Adrenal gland (tissue), 12 donors: ENCODE data around the gene MRFAP1L1. TPM values are rescaled to one million over a fixed set of nuclear protein-coding genes. Genes with fewer than 3 reads are reported as not detected.
A peak's percentile ranks its signal among the peaks of the same experiment; 100 is the strongest.

ENCODE experiments used
- DNase-seq, 7 donors: peaks; one replicate each; pipeline ENCODE4 v3.0.0-alpha.2; 2019 to 2020
- H3K27ac ChIP-seq, 5 donors: fragments of 200-600 bp; sonication (generic) in 4 of 5; 1 replicate in 3 of 5; 2 replicates in 2 of 5; pipeline versions ENCODE4 v1.5.1 to v1.8.0; 2016 to 2020; ENCODE audit warnings: mild to moderate bottlenecking in 1 of 5
- H3K27me3 ChIP-seq: fragments of 200-600 bp; 2 replicates; pipeline ENCODE4 v1.8.0; 2021
- H3K36me3 ChIP-seq, 2 donors: fragments of 200-600 bp; replicated peaks in 1 of 2; 1 replicate in 1 of 2; 2 replicates in 1 of 2; pipeline versions ENCODE4 v1.5.1 to v1.8.0; 2018 to 2022
- H3K4me1 ChIP-seq, 2 donors: fragments of 200-600 bp; replicated peaks in 1 of 2; 1 replicate in 1 of 2; 2 replicates in 1 of 2; pipeline versions ENCODE4 v1.5.1 to v1.8.0; 2018 to 2021
- H3K4me3 ChIP-seq, 4 donors: fragments of 200-600 bp; sonication (generic) in 3 of 4; one replicate each; pipeline ENCODE4 v1.5.1; 2016 to 2018
- H3K9me3 ChIP-seq, 3 donors: fragments of 200-600 bp; sonication (generic) in 1 of 3; replicated peaks in 1 of 3; 1 replicate in 2 of 3; 2 replicates in 1 of 3; pipeline versions ENCODE4 v1.5.1 to v1.8.0; 2016 to 2021
- CTCF ChIP-seq, 6 experiments: fragments of 450-650 bp in 4 of 6; fragments of 200-600 bp in 2 of 6; sonication (generic) in 1 of 6; IDR thresholded peaks; 1 replicate in 5 of 6; 2 replicates in 1 of 6; pipeline versions ENCODE4 v1.5.1 to v1.8.0; 2016 to 2021; ENCODE audit warnings: antibody characterized with exemption in 6 of 6, mild to moderate bottlenecking in 2 of 6, moderate library complexity in 1 of 6
- POLR2A ChIP-seq, 2 donors: fragments of 450-650 bp; IDR thresholded peaks; one replicate each; pipeline ENCODE4 v1.6.1; 2017; ENCODE audit warnings: antibody characterized with exemption in 2 of 2, mild to moderate bottlenecking in 2 of 2, moderate library complexity in 1 of 2
- WGBS, 4 donors: extraction: QIAGEN DNeasy Blood & Tissue Kit in 2 of 4; methylation state at CpG; one replicate each; pipeline versions ENCODE4 v1.1.5 to v1.1.7; 2013 to 2017; 5-methylcytosine and 5-hydroxymethylcytosine counted together
- intact Hi-C, 2 donors: fragments of 100-400 bp; cut with DNase I; formaldehyde crosslinking; loops; one replicate each; pipeline versions ENCODE4 v1.14.1 to v1.15.0; 2022 to 2023
- polyA plus RNA-seq, 3 donors: library from polyadenylated mRNA; stranded (reverse); fragments of 200-250 nt in 2 of 3; fragments of 350-450 nt in 1 of 3; fragmentation: Illumina TruSeq in 1 of 3; extraction: RNeasy Lipid Tissue Mini Kit (QIAGEN cat#74804) in 1 of 3; gene quantifications; one replicate each; pipeline ENCODE4 v1.2.3, GENCODE V29; 2013 to 2014
- total RNA-seq, 9 donors: library from RNA; depleted of rRNA in 4 of 9; stranded (reverse); fragments of >200 nt in 4 of 9; fragments of 120-200 nt in 1 of 9; fragmentation: NEBNext Ultra II Directional in 1 of 9; extraction: Animal tissue kit (Norgen Biotek cat#: 25700) in 1 of 9; gene quantifications; one replicate each; pipeline versions ENCODE4 v1.1.0 to v1.2.4, GENCODE V29; 2013 to 2023
- donor health status: healthy with polysubstance abuse.
- donor health status: Bipolar disorder and iron deficiency.
- donor health status: DM: yes; HTN: yes; CAD: no.
- donor health status: DM: no; HTN: no; CAD: no.
- donor health status: DM: no; HTN: no; CAD: no.
- donor health status: DM: yes; HTN: yes; CAD: no.

Gene MRFAP1L1
- total and polyA plus RNA-seq, 12 donors = 53.0 to 100 (median 63.2) TPM

- Histone ChIP-seq H3K27ac (no peak overlapping the region), H3K27me3 (no peaks in the 10 kb centered on the region), H3K9me3 (no peaks in the 10 kb centered on the region), H3K4me3 (no peak overlapping the region), H3K4me1 (peaks cover 16 to 23% of the 10 kb centered on the region in 2 donors), H3K36me3 (no peaks in the 10 kb centered on the region)
- DNase-seq = no peak
- TF ChIP-seq POLR2A (IDR thresholded peaks at IDR 0.05) (no peak), CTCF (IDR thresholded peaks at IDR 0.05) (no peak)
- intact Hi-C loops = no loop called here
- 50 to 91% (median 67%) methylated on average over 1 of the region's 1 CpG for WGBS, 4 donors
Observed at GRCh38 chr4:6671648-6672047, 38.0 kb downstream of the MRFAP1L1 start.

GRCh38 chr4:6668391-6668790 is 41.3 kb downstream of the MRFAP1L1 start:
- no peak overlapping the region for H3K27ac ChIP-seq
- no peak for TF ChIP-seq CTCF (IDR thresholded peaks at IDR 0.05)
- no peak for TF ChIP-seq POLR2A (IDR thresholded peaks at IDR 0.05)
- WGBS, 4 donors = 83 to 92% (median 92%) methylated on average over 10 to 11 of the region's 11 CpGs
- no peaks in the 10 kb centered on the region for H3K27me3 ChIP-seq
- no peak for DNase-seq
- intact Hi-C loops = no loop called here
- no peaks in the 10 kb centered on the region for H3K36me3 ChIP-seq
- peaks cover 4 to 7% of the 10 kb centered on the region in 2 donors for H3K4me1 ChIP-seq
- H3K9me3 ChIP-seq = no peaks in the 10 kb centered on the region
- H3K4me3 ChIP-seq = no peak overlapping the region

DNA sequence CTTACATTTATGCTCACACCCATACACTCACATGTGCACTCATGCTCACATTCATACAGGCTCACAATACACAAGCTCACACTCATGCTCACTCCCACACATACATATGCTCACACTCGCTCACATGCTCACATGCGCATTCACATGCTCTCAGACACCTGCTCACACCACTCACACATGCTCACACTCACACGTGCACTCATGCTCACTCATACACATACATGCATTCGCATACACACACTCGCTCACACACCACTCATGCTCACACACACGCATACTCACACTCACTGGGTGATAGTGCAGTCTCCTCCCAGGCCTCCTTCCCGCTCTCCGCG is 44.4 kb downstream of the MRFAP1L1 start:
- Histone ChIP-seq H3K27ac (no peak overlapping the region), H3K9me3 (no peaks in the 10 kb centered on the region), H3K27me3 (no peaks in the 10 kb centered on the region), H3K4me3 (no peak overlapping the region), H3K4me1 (peaks cover 0 to 7% of the 10 kb centered on the region in 2 donors), H3K36me3 (no peaks in the 10 kb centered on the region)
- TF ChIP-seq POLR2A (IDR thresholded peaks at IDR 0.05) (no peak), CTCF (IDR thresholded peaks at IDR 0.05) (no peak)
- 90 to 98% (median 95%) methylated on average over 9 of the region's 9 CpGs for WGBS, 4 donors
- DNase-seq = no peak
- intact Hi-C loops = no loop called here

DNA sequence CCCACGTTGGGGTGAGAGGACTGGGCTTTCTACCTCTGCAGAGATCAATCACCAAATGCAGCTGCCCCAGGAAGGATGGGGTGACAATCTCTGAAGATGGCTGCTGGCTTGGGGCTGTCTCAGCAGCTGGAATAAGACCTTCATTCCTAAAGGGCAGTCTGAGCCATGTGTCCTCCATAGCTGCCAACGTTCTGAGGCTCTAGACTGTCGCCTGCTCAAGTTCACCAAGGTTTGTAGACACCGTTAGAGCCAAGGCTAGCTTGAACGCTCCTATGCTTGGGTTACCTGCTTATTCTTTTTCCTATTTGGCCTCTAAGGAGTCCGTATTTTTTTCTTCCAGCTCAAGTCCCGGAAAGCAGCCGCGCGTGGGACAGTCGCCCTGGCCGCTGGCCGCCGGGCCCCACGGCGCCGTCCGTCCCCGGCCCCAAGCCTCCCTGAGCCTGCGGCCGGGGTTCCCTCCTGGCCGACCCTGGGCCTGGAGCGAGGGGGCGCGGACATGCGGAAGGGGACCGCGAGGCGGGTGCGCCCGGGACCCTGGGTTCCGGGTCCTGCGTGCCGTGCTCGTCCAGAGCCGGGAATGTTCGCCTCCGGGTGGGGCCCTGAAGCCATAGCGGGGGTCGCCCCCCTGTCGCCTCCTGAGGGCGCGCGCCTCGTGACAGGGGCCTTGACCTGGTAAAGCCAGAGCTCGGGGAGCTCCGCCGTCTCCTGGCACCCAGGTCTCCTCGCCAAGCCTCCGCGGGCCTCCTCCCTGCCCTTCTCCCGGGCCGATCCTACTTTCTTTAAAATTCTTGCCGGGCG is 45.9 kb downstream of the MRFAP1L1 start:
- intact Hi-C loops = no loop called here
- WGBS, 4 donors = 5 to 39% (median 17%) methylated on average over 21 to 55 of the region's 55 CpGs
- TF ChIP-seq POLR2A (IDR thresholded peaks at IDR 0.05) (no peak), CTCF (IDR thresholded peaks at IDR 0.05) (no peak)
- Histone ChIP-seq H3K27me3 (no peaks in the 10 kb centered on the region), H3K4me1 (peaks cover 5 to 7% of the 10 kb centered on the region in 2 donors), H3K9me3 (no peaks in the 10 kb centered on the region), H3K36me3 (no peaks in the 10 kb centered on the region), H3K4me3 (peak overlapping the region in 1 of 4 donors; percentile 52), H3K27ac (peak overlapping the region in 1 of 5 donors; percentile 61)
- DNase-seq = no peak
